Measurements from ENCODE around the gene C1QC. TPM values are rescaled to one million over a fixed set of nuclear protein-coding genes. Genes with fewer than 3 reads are reported as not detected.

The C1QC gene
- total and polyA plus RNA-seq, 7 donors = 47.9 to 579 (median 198) TPM

- DNase-seq = no peak
- intact Hi-C loops (cut with DNase I) = no loop called here
- no peaks in the 10 kb centered on the region for H3K4me1 ChIP-seq
- no peak overlapping the region for H3K27ac ChIP-seq
- H3K36me3 ChIP-seq = no peaks in the 10 kb centered on the region
- H3K27me3 ChIP-seq = peaks cover 0 to 64% (median 17%) of the 10 kb centered on the region in 3 donors
- TF ChIP-seq POLR2AphosphoS5 (IDR thresholded peaks at IDR 0.05) (no peak), POLR2A (IDR thresholded peaks at IDR 0.05) (no peak), EP300 (IDR thresholded peaks at IDR 0.05) (no peak), CTCF (IDR thresholded peaks at IDR 0.05) (no peak)
- no peak overlapping the region for H3K4me3 ChIP-seq
- peaks cover 0 to 2% (median 0%) of the 10 kb centered on the region in 4 donors for H3K9me3 ChIP-seq
- WGBS, 2 donors = 87 to 91% methylated on average over 12 of the region's 12 CpGs
Measured at GRCh38 chr1:22601610-22602009, 41.8 kb upstream of the C1QC start.

- H3K4me1 ChIP-seq = no peaks in the 10 kb centered on the region
- no peak overlapping the region for H3K4me3 ChIP-seq
- H3K27ac ChIP-seq = no peak overlapping the region
- intact Hi-C loops (cut with DNase I) = no loop called here
- no peak for DNase-seq
- TF ChIP-seq POLR2A (IDR thresholded peaks at IDR 0.05) (no peak), CTCF (IDR thresholded peaks at IDR 0.05) (no peak), EP300 (IDR thresholded peaks at IDR 0.05) (no peak), POLR2AphosphoS5 (IDR thresholded peaks at IDR 0.05) (no peak)
- 82 to 85% methylated on average over 18 of the region's 18 CpGs for WGBS, 2 donors
- peaks cover 0 to 68% (median 17%) of the 10 kb centered on the region in 3 donors for H3K27me3 ChIP-seq
- peaks cover 0 to 2% (median 0%) of the 10 kb centered on the region in 4 donors for H3K9me3 ChIP-seq
- H3K36me3 ChIP-seq = no peaks in the 10 kb centered on the region
Measured at GRCh38 chr1:22602060-22602740, 41.2 kb upstream of the C1QC start.

GRCh38 chr1:22606161-22606560 lies 37.3 kb upstream of the C1QC start:
- no peaks in the 10 kb centered on the region for H3K4me1 ChIP-seq
- no peaks in the 10 kb centered on the region for H3K36me3 ChIP-seq
- no peak overlapping the region for H3K4me3 ChIP-seq
- no peak for DNase-seq
- TF ChIP-seq EP300 (IDR thresholded peaks at IDR 0.05) (no peak), CTCF (IDR thresholded peaks at IDR 0.05) (no peak), POLR2A (IDR thresholded peaks at IDR 0.05) (no peak), POLR2AphosphoS5 (IDR thresholded peaks at IDR 0.05) (no peak)
- 23 to 56% methylated on average over 4 of the region's 4 CpGs for WGBS, 2 donors
- H3K27ac ChIP-seq = no peak overlapping the region
- H3K27me3 ChIP-seq = peaks cover 3 to 80% (median 36%) of the 10 kb centered on the region in 3 donors
- intact Hi-C loops (cut with DNase I) = no loop called here
- H3K9me3 ChIP-seq = peaks cover 0 to 2% (median 0%) of the 10 kb centered on the region in 4 donors

- Histone ChIP-seq H3K9me3 (peaks cover 0 to 2% (median 0%) of the 10 kb centered on the region in 4 donors), H3K4me3 (no peak overlapping the region), H3K36me3 (no peaks in the 10 kb centered on the region), H3K4me1 (no peaks in the 10 kb centered on the region), H3K27me3 (peaks cover 3 to 81% (median 40%) of the 10 kb centered on the region in 3 donors), H3K27ac (no peak overlapping the region)
- intact Hi-C loops (cut with DNase I) = no loop called here
- TF ChIP-seq POLR2AphosphoS5 (IDR thresholded peaks at IDR 0.05) (no peak), EP300 (IDR thresholded peaks at IDR 0.05) (no peak), POLR2A (IDR thresholded peaks at IDR 0.05) (no peak), CTCF (IDR thresholded peaks at IDR 0.05) (no peak)
- DNase-seq = no peak
- 12 to 22% methylated on average over 10 of the region's 10 CpGs for WGBS, 2 donors
Measured at GRCh38 chr1:22607154-22607553, 36.3 kb upstream of the C1QC start.

Data from sigmoid colon (tissue), 7 donors.